Left ventricle myocardium inferior (tissue), 1 donor: Measurements from ENCODE around the gene GJA9. TPM values are rescaled to one million over a fixed set of nuclear protein-coding genes. Genes with fewer than 3 reads are reported as not detected.

Source experiments
- DNase-seq: peaks from one replicate; pipeline ENCODE4 v3.0.0-alpha.2; 2020
- H3K27ac ChIP-seq: fragments of 200-600 bp; replicated peaks from 2 replicates; pipeline ENCODE4 v1.8.0; 2021
- H3K27me3 ChIP-seq: fragments of 200-600 bp; 2 replicates; pipeline ENCODE4 v1.8.0; 2021; ENCODE audit warnings: low read depth
- H3K36me3 ChIP-seq: fragments of 200-600 bp; 2 replicates; pipeline ENCODE4 v1.8.0; 2021
- H3K4me1 ChIP-seq: fragments of 200-600 bp; 2 replicates; pipeline ENCODE4 v1.8.0; 2021
- H3K4me3 ChIP-seq: fragments of 200-600 bp; 2 replicates; pipeline ENCODE4 v1.8.0; 2021; ENCODE audit warnings: mild to moderate bottlenecking, moderate library complexity
- H3K9me3 ChIP-seq: fragments of 200-600 bp; replicated peaks from 2 replicates; pipeline ENCODE4 v1.8.0; 2021
- intact Hi-C: fragments of 100-400 bp; cut with micrococcal nuclease; formaldehyde crosslinking; loops from one replicate; pipeline ENCODE4 v1.11.0; 2022
- total RNA-seq: library from RNA; stranded (reverse); fragmentation: NEBNext Ultra II Directional; extraction: Animal tissue kit (Norgen Biotek cat#: 25700); gene quantifications from one replicate; pipeline ENCODE4 v1.2.1, GENCODE V29; 2021
- TF ChIP-seq, protein P1 (sequence below): fragments of 200-600 bp; IDR thresholded peaks from 2 replicates; pipeline ENCODE4 v1.8.0; 2021; ENCODE audit warnings: antibody characterized with exemption, mild to moderate bottlenecking, borderline replicate concordance
- donor health status: DM: no; HTN: yes; CAD: no; lungs with severe emphysema.

The GJA9 gene
- total RNA-seq, 1 donor from 2014 or later, result not detected

- TF ChIP-seq, protein P1, sequence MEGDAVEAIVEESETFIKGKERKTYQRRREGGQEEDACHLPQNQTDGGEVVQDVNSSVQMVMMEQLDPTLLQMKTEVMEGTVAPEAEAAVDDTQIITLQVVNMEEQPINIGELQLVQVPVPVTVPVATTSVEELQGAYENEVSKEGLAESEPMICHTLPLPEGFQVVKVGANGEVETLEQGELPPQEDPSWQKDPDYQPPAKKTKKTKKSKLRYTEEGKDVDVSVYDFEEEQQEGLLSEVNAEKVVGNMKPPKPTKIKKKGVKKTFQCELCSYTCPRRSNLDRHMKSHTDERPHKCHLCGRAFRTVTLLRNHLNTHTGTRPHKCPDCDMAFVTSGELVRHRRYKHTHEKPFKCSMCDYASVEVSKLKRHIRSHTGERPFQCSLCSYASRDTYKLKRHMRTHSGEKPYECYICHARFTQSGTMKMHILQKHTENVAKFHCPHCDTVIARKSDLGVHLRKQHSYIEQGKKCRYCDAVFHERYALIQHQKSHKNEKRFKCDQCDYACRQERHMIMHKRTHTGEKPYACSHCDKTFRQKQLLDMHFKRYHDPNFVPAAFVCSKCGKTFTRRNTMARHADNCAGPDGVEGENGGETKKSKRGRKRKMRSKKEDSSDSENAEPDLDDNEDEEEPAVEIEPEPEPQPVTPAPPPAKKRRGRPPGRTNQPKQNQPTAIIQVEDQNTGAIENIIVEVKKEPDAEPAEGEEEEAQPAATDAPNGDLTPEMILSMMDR, result no peak
- no peaks in the 10 kb centered on the region for H3K27me3 ChIP-seq
- H3K4me3 ChIP-seq, result no peak overlapping the region
- H3K36me3 ChIP-seq, result peaks cover 5% of the 10 kb centered on the region
- peak overlapping the region; percentile 94 for H3K27ac ChIP-seq
- H3K4me1 ChIP-seq, result peaks cover 57% of the 10 kb centered on the region
- intact Hi-C loops, result no loop called here
- no peaks in the 10 kb centered on the region for H3K9me3 ChIP-seq
- no peak for DNase-seq
Measured at GRCh38 chr1:38865112-38865715, 16.2 kb downstream of the GJA9 start.

DNA sequence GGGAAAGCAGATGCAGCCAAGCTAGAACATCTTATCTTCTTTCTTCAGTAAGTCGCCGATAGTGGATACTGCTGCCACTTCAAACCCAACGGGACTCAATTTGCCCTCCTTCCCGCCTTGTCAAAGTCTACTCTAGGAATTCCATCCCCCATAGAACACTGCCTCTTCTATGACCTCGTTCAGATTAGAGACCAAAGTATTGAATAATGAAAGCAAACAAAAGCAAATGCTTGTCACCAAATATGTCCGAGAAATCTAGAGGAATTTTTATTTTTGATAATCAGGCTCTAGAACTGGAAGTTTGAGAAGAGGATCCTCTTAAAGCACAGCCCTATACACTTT, 21.0 kb downstream of the GJA9 start:
- no peaks in the 10 kb centered on the region for H3K27me3 ChIP-seq
- H3K36me3 ChIP-seq, result peaks cover 15% of the 10 kb centered on the region

GRCh38 chr1:38859561-38860453, 21.6 kb downstream of the GJA9 start, which contains the start of gene RRAGC:
Gene RRAGC (minus strand): TSS chr1:38859772. CDS start chr1:38859646, 126 bp downstream.
- H3K4me3 ChIP-seq, result peak within 1 kb of the TSS; percentile 95
- peaks cover 94% of the 10 kb centered on the region for H3K4me1 ChIP-seq
- peak; percentile 100 for DNase-seq
- intact Hi-C loops, result no loop called here
- H3K27ac ChIP-seq, result peak within 1 kb of the TSS; percentile 94
- TF ChIP-seq, protein P1, result no peak
- H3K9me3 ChIP-seq, result no peaks in the 10 kb centered on the region
- peaks cover 21% of the 10 kb centered on the region for H3K36me3 ChIP-seq
- H3K27me3 ChIP-seq, result no peaks in the 10 kb centered on the region

More for the DNA sequence above, 21.0 kb downstream of the GJA9 start:
- peak overlapping the region; percentile 94 for H3K27ac ChIP-seq
- intact Hi-C loops, result no loop called here
- no peaks in the 10 kb centered on the region for H3K9me3 ChIP-seq
- H3K4me3 ChIP-seq, result peak overlapping the region; percentile 95
- H3K4me1 ChIP-seq, result peaks cover 93% of the 10 kb centered on the region
- no peak for DNase-seq
- TF ChIP-seq, protein P1, result no peak

- H3K4me1 ChIP-seq, result peaks cover 86% of the 10 kb centered on the region
- intact Hi-C loops, result no loop called here
Measured at GRCh38 chr1:38858833-38859560, 22.4 kb downstream of the GJA9 start.

DNA sequence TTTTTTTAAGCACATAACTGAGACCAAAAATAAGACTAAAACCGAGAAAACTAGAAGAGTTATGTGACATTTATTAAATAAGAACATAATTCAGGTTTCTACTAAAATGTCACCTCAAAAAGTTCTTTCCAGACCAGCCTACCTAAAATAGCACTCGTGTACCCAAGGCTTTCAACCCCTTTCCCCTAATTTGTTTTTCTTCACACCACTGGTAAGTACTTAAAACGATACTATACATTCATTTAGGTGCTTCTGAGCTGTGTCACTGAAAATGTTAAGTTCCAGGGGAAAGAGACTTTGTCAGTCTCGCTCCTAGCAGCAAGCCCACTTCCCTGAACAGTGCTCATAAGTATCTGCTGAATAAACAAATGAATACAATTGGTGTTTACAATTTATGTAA, 28.6 kb downstream of the GJA9 start:
- Histone ChIP-seq H3K27me3 (no peaks in the 10 kb centered on the region), H3K4me1 (peaks cover 27% of the 10 kb centered on the region), H3K9me3 (no peaks in the 10 kb centered on the region), H3K36me3 (peaks cover 78% of the 10 kb centered on the region), H3K27ac (no peak overlapping the region), H3K4me3 (no peak overlapping the region)
- TF ChIP-seq, protein P1, result no peak
- intact Hi-C loops, result no loop called here
- no peak for DNase-seq

More at GRCh38 chr1:38858833-38859560, 22.4 kb downstream of the GJA9 start:
- Histone ChIP-seq H3K36me3 (peaks cover 29% of the 10 kb centered on the region), H3K27me3 (no peaks in the 10 kb centered on the region), H3K27ac (peak overlapping the region; percentile 94), H3K9me3 (no peaks in the 10 kb centered on the region), H3K4me3 (peak overlapping the region; percentile 95)
- TF ChIP-seq, protein P1, result no peak
- peak; percentile 52 for DNase-seq
